Measurements from ENCODE around the gene PAK5.

Gene PAK5

GRCh38 chr20:9508240-9508661 is 330.6 kb downstream of the PAK5 start:
- Histone ChIP-seq H3K27ac (no peak overlapping the region), H3K9me3 (no peaks in the 10 kb centered on the region), H3K4me3 (ENCODE audit: low read depth in 1 of 2, low read length in 1 of 2) (no peak overlapping the region), H3K36me3 (no peaks in the 10 kb centered on the region), H3K4me1 (ENCODE audit: control insufficient read depth in 1 of 2, insufficient read depth in 1 of 2, low read depth in 1 of 2, low read length in 1 of 2) (no peaks in the 10 kb centered on the region), H3K27me3 (peaks cover 100% of the 10 kb centered on the region)
- no peak for TF ChIP-seq CTCF (IDR thresholded peaks at IDR 0.05)

- H3K27ac ChIP-seq, result no peak overlapping the region
- H3K36me3 ChIP-seq, result no peaks in the 10 kb centered on the region
- TF ChIP-seq CTCF (IDR thresholded peaks at IDR 0.05), result no peak
- H3K9me3 ChIP-seq, result no peaks in the 10 kb centered on the region
- H3K4me1 ChIP-seq (ENCODE audit: control insufficient read depth in 1 of 2, insufficient read depth in 1 of 2, low read depth in 1 of 2, low read length in 1 of 2), result no peaks in the 10 kb centered on the region
- no peak overlapping the region for H3K4me3 ChIP-seq (ENCODE audit: low read depth in 1 of 2, low read length in 1 of 2)
- H3K27me3 ChIP-seq, result peaks cover 100% of the 10 kb centered on the region
These were observed 331.2 kb downstream of the PAK5 start for GRCh38 chr20:9507544-9508239.

- H3K27me3 ChIP-seq, result peaks cover 100% of the 10 kb centered on the region
- no peak overlapping the region for H3K27ac ChIP-seq
- no peaks in the 10 kb centered on the region for H3K36me3 ChIP-seq
- H3K9me3 ChIP-seq, result no peaks in the 10 kb centered on the region
- H3K4me1 ChIP-seq (ENCODE audit: control insufficient read depth in 1 of 2, insufficient read depth in 1 of 2, low read depth in 1 of 2, low read length in 1 of 2), result no peaks in the 10 kb centered on the region
- H3K4me3 ChIP-seq (ENCODE audit: low read depth in 1 of 2, low read length in 1 of 2), result no peak overlapping the region
- TF ChIP-seq CTCF (IDR thresholded peaks at IDR 0.05), result no peak
These were observed 331.9 kb downstream of the PAK5 start for GRCh38 chr20:9506964-9507369.

GRCh38 chr20:9506280-9506821 is 332.5 kb downstream of the PAK5 start:
- no peak for TF ChIP-seq CTCF (IDR thresholded peaks at IDR 0.05)
- H3K27ac ChIP-seq, result no peak overlapping the region
- no peaks in the 10 kb centered on the region for H3K9me3 ChIP-seq
- no peak overlapping the region for H3K4me3 ChIP-seq (ENCODE audit: low read depth in 1 of 2, low read length in 1 of 2)
- H3K36me3 ChIP-seq, result no peaks in the 10 kb centered on the region
- H3K4me1 ChIP-seq (ENCODE audit: control insufficient read depth in 1 of 2, insufficient read depth in 1 of 2, low read depth in 1 of 2, low read length in 1 of 2), result no peaks in the 10 kb centered on the region
- peaks cover 100% of the 10 kb centered on the region for H3K27me3 ChIP-seq

- no peak for TF ChIP-seq CTCF (IDR thresholded peaks at IDR 0.05)
- H3K27me3 ChIP-seq, result peaks cover 82% of the 10 kb centered on the region
- no peaks in the 10 kb centered on the region for H3K9me3 ChIP-seq
- H3K36me3 ChIP-seq, result no peaks in the 10 kb centered on the region
- H3K4me3 ChIP-seq (ENCODE audit: low read depth in 1 of 2, low read length in 1 of 2), result no peak overlapping the region
- no peak overlapping the region for H3K27ac ChIP-seq
- no peaks in the 10 kb centered on the region for H3K4me1 ChIP-seq (ENCODE audit: control insufficient read depth in 1 of 2, insufficient read depth in 1 of 2, low read depth in 1 of 2, low read length in 1 of 2)
These were observed 335.2 kb downstream of the PAK5 start for GRCh38 chr20:9503526-9504245.
